HG03575 (cell line): ENCODE data around the gene SERINC2.
"Not testable (repeated sequence)": the region's sequence is repeated elsewhere in the genome, so short reads cannot be mapped to it uniquely, and the experiment has no call there.

Source experiments
- ATAC-seq: cut with Tn5 transposase; IDR thresholded peaks from one replicate; pipeline ENCODE4 v1.9.1; 2021; ENCODE audit not compliant: unreplicated experiment, insufficient number of reproducible peaks, low FRiP score; ENCODE audit errors: extremely low read depth

Gene SERINC2

DNA sequence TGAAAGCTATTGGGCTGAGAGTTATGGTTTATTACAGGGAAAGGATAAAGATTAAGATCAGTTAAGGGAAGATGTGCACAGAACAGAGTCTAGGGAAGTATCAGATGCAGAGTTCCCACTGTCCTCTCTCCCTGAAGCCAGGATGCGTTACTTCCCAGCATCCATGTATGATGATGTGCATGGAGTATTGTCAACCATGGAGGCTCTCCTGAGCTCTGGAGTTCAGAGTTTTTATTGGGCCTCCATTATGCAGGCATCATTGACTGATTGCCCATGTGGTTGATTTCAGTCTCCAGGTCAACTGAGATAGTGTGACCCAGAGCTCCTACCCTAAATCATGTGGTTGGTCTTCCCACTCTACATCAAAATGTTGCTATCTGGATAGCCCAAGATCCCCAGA, 30.7 kb downstream of the SERINC2 start:
- no peak for ATAC-seq

DNA sequence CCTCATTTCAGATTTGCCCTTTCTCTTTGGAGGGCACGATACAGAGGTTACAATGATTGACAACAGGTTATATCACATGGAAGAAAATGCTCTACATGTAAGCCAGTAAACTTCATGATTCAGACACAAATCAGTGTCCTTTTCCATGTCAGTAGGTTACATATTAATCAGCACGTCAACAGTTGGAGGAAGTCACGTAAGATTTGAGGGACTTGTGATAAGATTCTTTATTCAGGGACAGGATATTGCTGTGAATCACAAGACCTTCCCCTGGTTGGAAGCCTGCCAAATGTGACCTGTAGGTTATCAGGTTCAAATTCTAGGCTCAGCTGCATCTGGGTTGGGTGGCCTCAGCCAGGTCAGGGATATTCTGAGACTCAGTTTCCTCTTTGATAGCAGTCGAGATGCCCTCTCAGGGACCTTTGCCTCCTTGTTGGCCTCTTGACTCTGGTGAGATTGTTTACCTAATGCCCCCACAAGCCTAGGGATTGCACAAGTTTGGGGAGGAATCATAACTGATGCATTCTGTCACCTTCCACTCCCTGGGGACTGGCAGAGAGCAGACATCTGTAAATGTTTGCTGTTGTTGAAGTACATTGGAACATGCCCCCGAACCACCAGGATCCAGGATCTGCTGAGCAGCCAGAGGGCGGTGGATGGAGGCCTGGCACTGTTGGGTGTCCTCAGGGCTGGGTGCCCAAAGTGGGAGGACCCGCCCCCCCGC, 31.9 kb downstream of the SERINC2 start:
- ATAC-seq: no peak

DNA sequence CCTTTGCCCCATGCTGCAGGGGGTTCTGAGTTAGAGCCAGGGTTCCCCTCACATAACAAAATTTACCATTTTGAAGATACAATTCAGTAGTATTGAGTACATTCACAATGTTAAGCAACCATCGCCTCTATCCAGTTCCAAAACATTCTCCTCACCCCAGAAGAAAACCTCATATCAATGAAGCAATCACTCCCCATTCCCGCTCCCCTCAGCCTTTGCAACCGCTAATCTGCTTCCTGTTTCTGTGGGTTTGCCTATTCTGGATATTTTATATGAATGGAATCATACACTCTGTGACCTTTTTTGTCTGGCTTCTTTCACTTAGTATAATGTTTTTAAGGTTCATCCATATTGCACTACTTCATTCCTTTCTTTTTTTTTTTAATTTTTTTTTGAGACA, 32.9 kb downstream of the SERINC2 start:
- no peak for ATAC-seq

DNA sequence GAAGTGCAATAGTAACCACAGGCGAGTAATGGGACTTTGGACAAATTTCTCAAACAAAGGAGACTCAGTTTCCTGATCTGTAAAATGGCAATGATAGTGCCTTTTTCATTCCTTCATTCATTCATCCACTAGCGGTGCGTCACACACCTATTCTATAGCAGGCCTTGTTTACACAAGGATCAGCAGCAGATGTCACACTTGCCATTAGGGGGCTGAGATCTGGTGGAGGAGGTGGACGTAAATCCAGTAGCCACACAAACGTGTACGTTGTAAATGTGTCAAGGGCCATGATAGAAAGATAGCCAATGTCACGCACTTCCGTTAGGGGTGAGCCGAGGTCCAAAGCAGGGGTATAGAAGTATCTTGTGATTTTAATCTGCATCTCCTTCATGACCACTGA, 34.2 kb downstream of the SERINC2 start:
- no peak for ATAC-seq

DNA sequence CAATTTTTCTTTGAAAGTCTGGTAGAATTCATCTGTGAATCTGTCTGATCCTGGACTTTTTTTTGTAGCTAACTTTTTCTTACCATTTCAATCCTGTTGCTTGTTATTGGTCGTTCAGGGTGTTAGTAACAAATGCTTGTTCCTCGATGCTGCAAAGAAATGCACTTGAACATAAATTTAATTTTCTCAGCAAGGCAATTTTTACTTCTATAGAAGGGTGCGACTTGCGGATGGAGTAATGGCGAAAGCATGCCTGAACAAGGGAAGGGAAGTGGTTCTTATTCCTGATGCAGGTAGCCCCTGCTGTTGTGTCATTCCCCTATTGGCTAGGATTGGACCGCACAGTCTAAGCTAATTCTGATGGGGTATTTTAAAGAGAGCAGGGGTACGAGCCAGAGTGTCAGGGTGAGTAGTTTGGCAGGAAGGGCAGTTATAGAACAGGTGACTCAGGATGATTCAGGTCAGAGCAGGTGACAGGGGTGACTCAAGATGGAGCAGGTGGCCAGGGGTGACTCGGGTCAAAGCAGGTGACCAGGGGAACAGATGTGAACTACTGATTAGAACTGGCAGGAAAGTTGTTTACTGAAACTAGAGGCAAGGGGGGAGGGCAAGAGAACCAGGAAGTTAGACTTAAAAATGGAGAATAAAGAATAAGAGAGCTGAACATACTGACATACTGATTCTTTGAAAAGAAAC, 40.5 kb downstream of the SERINC2 start:
- no peak for ATAC-seq

DNA sequence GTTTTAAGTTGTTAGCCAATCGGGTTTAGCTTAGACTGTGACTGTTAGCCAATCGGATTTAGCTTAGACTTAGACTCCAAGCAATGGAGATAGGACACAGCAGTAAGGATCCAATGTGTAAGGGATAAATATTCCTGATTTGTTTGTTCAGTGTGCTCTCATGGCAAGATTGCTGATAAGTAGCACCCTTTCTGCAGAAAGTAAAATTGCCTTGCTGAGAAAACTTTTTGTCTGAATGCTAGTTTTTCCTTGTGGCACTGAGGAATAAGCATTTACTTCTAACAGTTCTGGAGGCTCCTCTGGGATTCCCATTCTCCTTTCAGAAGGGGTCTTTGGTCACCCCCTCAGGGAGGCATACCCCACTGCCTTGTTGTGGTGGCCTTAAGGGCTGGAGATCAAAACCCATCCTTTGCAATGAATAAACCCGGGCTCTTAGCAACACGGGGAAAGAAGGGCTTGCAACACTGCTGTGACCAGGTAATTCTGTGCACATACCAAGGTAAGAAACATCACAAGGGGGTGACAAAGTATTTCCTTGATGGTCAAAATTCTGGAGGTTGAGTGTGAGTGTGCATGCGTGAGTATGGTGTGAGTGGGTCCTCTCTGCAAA, 45.4 kb downstream of the SERINC2 start:
- ATAC-seq: no peak

DNA sequence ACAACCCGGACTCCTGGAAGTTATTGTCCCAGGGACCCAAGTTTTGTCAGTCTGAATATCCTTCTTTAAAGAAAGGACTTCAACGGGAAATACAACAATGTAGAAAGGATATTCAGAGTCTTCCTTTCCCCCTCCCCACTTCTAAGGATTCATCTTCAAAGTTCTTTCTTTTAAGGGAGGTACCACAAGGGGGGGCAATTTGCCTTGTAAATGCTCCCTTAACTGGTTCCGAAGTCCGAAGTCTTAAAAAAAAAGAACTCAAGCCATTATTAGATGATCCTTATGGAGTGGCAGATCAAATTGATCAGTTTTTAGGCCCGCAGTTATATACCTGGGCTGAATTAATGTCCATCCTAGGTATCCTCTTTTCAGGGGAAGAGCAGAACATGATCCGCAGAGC, 47.0 kb downstream of the SERINC2 start:
- ATAC-seq: no peak

DNA sequence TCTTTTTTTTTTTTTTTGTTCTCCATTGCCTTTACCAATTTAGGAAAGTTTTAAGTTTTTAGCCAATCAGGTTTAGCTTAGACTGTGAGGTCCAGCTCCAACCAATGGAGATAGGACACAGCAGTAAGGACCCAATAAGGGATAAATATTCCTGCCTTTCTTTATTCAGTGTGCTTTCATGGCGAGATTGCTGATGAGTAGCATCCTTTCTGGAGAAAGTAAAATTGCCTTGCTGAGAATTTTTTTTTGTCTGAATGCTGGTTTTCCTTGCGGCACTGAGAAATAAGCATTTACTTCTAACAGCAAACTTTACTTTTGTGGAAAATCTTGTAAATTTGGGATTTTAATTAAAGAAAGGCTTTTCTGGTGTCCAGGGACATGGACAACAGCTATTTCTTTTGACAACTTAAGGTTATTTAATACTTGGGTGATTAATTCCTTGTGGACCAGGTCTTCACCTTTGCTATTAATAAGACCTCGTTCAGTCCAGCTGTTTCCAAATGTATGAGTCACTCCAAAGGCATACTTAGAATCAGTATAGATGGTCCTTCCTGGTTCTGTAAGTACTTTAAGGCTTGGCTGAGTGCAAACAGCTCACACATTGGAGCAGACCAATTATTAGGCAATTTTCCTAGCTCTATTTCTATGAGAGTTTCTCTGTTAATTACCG, 54.1 kb downstream of the SERINC2 start:
- ATAC-seq: no peak

DNA sequence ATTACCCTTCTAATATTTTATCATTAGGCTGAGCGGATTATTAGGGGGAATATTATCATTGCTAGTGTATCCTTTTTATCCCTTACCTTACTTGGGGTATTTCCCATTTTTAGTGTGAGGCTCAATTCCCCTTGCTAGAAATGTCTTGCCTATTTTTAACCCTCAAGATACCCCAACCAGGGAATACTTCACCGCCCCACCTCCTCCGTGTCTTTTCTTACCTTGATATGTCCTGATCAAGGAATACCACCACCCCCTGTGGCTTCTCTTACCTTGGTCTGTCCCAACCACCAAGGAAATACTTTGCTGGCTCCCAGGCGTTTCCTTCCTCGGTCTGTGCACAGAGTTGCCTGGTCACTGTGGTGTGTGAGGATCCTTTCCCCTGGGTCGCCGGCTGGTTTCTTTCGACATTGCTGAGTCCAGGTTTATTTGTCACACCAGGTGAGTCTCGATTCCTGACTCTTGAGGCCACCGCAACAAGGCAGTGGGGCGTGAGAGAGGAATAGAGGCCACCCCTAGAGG, 57.8 kb downstream of the SERINC2 start:
- no peak for ATAC-seq

DNA sequence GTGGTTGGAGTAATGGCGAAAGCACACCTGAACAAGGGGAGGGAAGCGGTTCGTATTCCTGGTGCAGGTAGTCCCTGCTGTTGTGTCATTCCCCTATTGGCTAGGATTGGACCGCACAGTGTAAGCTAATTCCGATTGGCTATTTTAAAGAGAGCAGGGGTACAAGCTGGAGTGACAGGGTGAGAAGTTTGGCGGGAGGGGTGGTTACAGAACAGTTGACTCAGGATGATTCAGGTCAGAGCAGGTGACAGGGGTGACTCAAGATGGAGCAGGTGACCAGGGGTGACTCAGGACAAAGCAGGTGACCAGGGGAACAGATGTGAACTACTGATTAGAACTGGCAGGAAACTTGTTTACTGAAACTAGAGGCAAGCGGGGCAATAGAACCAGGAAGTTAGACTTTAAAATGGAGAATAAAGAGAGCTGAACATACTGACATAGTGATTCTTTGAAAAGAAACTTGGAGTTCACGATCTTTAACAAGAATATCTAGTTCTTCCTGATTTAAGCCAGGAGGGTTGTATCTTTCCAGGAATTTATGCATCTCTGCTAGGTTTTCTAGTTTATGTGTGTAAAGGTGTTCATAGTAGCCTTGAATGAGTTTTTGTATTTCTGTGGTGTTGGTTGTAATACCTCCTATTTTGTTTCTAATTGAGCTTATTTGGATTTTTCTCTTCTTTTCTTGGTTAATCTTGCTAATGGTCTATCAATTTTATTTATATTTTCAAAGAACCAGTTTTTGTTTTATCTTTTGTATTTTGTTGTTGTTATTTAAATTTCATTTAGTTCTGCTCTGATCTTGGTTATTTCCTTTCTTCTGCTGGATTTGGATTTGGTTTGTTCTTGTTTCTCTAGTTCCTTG, 58.7 kb downstream of the SERINC2 start:
- not testable (repeated sequence) for ATAC-seq

DNA sequence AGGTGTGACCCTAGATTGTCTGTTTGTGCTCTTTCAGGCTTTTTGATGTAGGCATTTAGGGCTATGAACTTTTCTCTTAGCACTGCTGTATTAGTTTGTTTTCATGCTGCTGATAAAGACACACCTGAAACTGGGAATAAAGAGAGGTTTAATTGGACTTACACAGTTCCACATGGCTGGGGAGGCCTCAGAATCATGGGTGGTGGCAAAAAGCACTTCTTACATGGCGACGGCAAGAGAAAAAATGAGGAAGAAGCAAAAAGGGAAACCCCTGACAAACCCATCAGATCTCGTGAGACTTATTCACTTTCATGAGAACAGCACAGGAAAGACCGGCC, 59.3 kb downstream of the SERINC2 start:
- ATAC-seq: not testable (repeated sequence)

DNA sequence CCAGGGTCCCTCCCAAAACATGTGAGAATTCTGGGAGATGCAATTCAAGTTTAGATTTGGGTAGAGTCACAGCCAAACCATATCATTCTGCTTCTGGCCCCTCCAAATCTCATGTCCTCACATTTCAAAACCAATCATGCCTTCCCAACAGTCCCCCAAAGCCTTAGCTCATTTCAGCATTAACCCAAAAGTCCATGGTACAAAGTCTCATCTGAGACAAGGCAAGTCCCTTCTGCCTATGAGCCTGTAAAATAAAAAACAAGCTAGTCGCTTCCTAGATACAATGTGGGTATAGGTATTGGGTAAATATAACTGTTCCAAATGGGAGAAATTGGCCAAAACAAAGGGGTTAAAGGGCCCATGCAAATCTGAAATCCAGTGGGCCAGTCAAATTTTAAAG, 59.7 kb downstream of the SERINC2 start:
- ATAC-seq: not testable (repeated sequence)

DNA sequence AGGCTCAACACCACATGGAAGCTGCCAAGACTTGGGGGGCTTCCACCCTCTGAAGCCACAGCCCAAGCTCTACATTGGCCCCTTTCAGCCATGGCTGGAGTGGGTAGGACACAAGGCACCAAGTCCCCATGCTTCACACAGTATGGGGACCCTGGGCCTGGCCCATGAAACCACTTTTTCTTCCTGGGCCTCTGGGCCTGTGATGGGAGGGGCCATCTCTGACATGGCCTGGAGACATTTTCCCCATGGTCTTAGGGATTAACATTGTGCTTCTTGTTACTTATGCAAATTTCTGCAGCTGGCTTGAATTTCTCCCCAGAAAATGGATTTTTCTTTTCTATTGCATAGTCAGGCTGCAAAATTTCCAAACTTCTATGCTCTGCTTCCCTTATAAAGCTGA, 60.5 kb downstream of the SERINC2 start:
- ATAC-seq: not testable (repeated sequence)

DNA sequence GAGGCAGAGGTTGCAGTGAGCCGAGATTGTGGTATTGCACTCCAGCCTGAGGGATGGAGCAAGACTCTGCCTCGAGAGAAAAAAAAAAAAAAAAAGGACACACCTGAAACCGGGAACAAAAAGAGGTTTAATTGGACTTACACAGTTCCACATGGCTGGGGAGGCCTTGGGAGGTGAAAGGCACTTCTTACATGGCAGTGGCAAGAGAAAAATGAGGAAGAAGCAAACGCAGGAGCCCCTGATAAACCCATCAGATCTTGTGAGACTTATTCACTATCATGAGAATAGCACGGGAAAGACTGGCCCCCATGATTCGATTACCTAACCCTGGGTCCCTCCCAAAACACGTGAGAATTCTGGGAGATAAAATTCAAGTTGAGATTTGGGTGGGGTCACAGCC, 61.6 kb downstream of the SERINC2 start:
- ATAC-seq: not testable (repeated sequence)

DNA sequence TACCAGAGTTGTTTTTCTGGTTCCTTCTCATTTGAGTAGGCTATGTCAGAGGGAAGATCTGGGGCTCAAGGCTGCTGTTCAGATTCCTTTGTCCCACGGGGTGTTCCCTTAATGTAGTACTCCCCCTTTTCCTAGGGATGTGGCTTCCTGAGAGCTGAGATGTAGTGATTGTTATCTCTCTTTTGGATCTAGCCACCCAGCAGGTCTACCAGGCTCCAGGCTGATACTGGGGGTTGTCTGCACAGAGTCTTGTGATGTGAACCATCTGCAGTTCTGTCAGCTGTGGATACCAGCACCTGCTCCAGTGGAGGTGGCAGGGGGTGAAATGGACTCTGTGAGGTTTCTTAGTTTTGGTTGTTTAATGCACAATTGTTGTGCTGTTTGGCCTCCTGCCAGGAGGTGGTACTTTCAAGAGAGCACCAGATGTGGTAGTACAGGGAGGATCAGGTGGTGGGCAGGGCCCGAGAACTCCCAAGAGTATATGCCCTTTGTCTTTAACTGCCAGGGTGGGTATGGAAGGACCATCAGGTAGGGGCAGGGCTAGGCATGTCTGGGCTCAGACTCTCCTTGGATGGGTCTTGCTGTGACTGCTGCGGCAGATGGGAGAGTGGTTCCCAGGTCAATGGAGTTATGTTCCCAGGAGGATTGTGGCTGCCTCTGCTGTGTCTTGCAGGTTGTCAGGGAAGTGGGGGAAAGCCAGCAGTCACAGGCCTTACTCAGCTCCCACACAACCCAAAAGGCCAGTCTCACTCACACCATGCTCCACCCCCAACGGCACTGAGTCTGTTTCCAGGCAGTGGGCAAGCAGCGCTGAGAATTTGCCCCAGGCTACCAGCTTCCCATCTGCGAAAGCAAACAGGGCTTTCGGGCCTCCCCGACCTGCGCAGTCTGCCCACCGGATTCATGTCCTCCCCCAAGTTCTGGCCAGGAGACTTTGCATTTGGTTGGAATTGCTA, 64.2 kb downstream of the SERINC2 start:
- ATAC-seq: no peak

DNA sequence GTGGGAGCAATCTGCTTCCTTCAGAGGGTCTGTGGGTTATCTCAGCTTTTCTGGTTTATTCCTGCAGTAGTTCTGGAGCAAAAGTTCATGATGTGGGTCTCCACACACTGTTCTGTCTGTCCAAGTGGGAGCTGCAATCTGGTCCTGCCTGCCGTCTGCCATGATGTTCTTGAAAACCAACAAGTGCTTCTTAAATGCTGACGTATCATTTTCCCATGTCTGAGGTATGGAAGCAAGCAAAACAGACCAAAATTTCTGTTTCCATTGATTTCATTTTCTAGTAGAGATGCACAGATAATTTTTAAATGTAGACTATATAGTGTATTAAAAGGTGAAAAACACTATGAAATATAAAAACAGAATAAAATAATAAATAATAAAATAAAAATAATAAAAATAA, 65.2 kb downstream of the SERINC2 start:
- no peak for ATAC-seq

DNA sequence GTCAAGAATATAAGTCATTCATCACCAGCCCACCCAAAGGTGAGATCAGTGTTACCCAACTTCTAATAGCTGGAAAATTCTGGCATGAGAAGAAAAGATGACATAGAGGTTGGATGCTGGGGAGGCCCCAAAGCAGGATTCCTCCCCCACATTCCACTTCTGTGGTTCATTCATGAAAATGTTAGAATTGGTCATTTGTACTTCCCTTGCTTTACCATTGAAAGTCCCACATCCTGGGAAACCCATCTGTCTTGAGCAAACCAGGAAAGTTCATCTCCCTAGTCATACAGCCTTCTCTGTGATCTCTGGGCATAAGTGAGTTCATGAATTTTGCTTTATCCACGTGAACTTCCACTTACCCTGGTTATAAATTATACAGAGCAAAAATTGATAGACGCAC, 66.8 kb downstream of the SERINC2 start:
- no peak for ATAC-seq

DNA sequence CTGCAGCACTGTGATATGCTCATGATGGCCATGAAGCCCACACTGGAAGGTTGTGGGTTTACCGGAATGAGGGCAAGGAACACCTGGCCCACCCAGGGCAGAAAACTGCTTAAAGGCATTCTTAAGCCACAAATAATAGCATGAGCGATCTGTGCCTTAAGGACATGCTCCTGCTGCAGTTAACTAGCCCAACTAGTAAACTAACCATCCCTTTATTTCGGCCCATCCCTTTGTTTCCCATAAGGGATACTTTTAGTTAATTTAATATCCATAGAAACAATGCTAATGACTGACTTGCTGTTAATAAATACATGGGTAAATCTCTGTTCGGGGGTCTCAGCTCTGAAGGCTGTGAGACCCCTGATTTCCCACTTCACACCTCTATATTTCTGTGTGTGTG, 67.4 kb downstream of the SERINC2 start:
- not testable (repeated sequence) for ATAC-seq
